IMR-90 (cell line): ENCODE data around the gene RAD52. TPM values are rescaled to one million over a fixed set of nuclear protein-coding genes. Genes with fewer than 3 reads are reported as not detected.

ENCODE experiments used
- ATAC-seq: fragments of 200-7000 bp; cut with Tn5 transposase; 2 replicates; pipeline ENCODE4 v1.9.1; 2020; ENCODE audit warnings: low read depth, mild to moderate bottlenecking, moderate library complexity
- BruUV-seq: library from RNA; stranded (reverse); fragments of 400-500 nt; replicated peaks from 2 replicates; lab custom pipeline; 2021; lab: Mats Ljungman, UMichigan
- CTCF ChIA-PET: fragments of 300-600 bp; formaldehyde crosslinking; extraction: SDS; loops from one replicate; lab custom pipeline; 2021; ENCODE audit warnings: antibody characterized with exemption; lab: Yijun Ruan, JAX
- POLR2A ChIA-PET: fragments of 300-600 bp; sonication (Branson Sonifier 250); formaldehyde crosslinking; loops from one replicate; lab custom pipeline; 2022; ENCODE audit warnings: antibody characterized with exemption; ENCODE audit not compliant: unreplicated experiment; lab: Charles Lee
- DNase-seq: peaks from one replicate; pipeline ENCODE4 v3.0.0; 2013
- H2AFZ ChIP-seq: replicated peaks from 2 replicates; pipeline ENCODE3; 2013; ENCODE audit warnings: low read length, mild to moderate bottlenecking; ENCODE audit not compliant: poor library complexity
- H2AK5ac ChIP-seq: 2 replicates; pipeline ENCODE4 v1.6.1; 2013; ENCODE audit warnings: low read depth, low read length, inconsistent platforms
- H2AK9ac ChIP-seq: replicated peaks from 2 replicates; pipeline ENCODE3; 2013; ENCODE audit warnings: mild to moderate bottlenecking, low read depth, low read length, moderate library complexity; ENCODE audit not compliant: poor library complexity
- H2BK120ac ChIP-seq: 2 replicates; pipeline ENCODE4 v1.6.1; 2013; ENCODE audit warnings: low read depth, low read length, inconsistent platforms
- H2BK15ac ChIP-seq: 3 replicates; pipeline ENCODE4 v1.6.1; 2013; ENCODE audit warnings: low read depth, low read length, inconsistent platforms
- H2BK20ac ChIP-seq: 2 replicates; pipeline ENCODE4 v1.6.1; 2013; ENCODE audit warnings: low read depth, mild to moderate bottlenecking, inconsistent platforms, low read length, moderate library complexity
- H2BK5ac ChIP-seq: 2 replicates; pipeline ENCODE4 v1.6.1; 2013; ENCODE audit warnings: mild to moderate bottlenecking, low read depth, low read length, inconsistent platforms; ENCODE audit not compliant: poor library complexity, severe bottlenecking
- H3K14ac ChIP-seq: replicated peaks from 2 replicates; pipeline ENCODE4 v1.6.1; 2013; ENCODE audit warnings: low read depth, low read length, inconsistent platforms
- H3K18ac ChIP-seq: 2 replicates; pipeline ENCODE4 v1.6.1; 2013; ENCODE audit warnings: low read depth, low read length, control low read depth
- H3K23ac ChIP-seq: 2 replicates; pipeline ENCODE4 v1.6.1; 2013; ENCODE audit warnings: low read depth, low read length, inconsistent platforms
- H3K27ac ChIP-seq: 2 replicates; pipeline ENCODE4 v1.5.1; 2013; ENCODE audit warnings: mild to moderate bottlenecking, control low read depth, low read length; ENCODE audit not compliant: insufficient read depth
- H3K27me3 ChIP-seq: 2 replicates; pipeline ENCODE4 v1.6.1; 2013; ENCODE audit warnings: low read length; ENCODE audit not compliant: control insufficient read depth, insufficient read depth
- H3K36me3 ChIP-seq: 2 replicates; pipeline ENCODE4 v1.6.1; 2013; ENCODE audit warnings: low read length, mixed read lengths; ENCODE audit not compliant: control insufficient read depth, insufficient read depth
- H3K4ac ChIP-seq: 2 replicates; pipeline ENCODE4 v1.6.1; 2013; ENCODE audit warnings: low read depth, low read length, inconsistent platforms
- H3K4me1 ChIP-seq: 2 replicates; pipeline ENCODE4 v1.6.1; 2013; ENCODE audit warnings: low read length, mixed read lengths; ENCODE audit not compliant: control insufficient read depth, insufficient read depth
- H3K4me2 ChIP-seq: 2 replicates; pipeline ENCODE4 v1.6.1; 2013; ENCODE audit warnings: low read depth, mild to moderate bottlenecking, control low read depth, low read length, moderate library complexity
- H3K4me3 ChIP-seq: 2 replicates; pipeline ENCODE4 v1.5.1; 2013; ENCODE audit warnings: low read depth, mild to moderate bottlenecking, control low read depth, low read length, moderate library complexity; ENCODE audit not compliant: insufficient read depth
- H3K56ac ChIP-seq: 2 replicates; pipeline ENCODE4 v1.6.1; 2013; ENCODE audit warnings: low read length, inconsistent platforms; ENCODE audit not compliant: insufficient read depth; ENCODE audit errors: extremely low read depth
- H3K79me1 ChIP-seq, 2 experiments: 2 replicates each; pipeline ENCODE4 v1.6.1; 2013; ENCODE audit warnings: low read length in 2 of 2, inconsistent platforms in 1 of 2, low read depth in 1 of 2
- H3K9ac ChIP-seq: 2 replicates; pipeline ENCODE4 v1.6.1; 2013; ENCODE audit warnings: low read depth, low read length, control low read depth
- H3K9me1 ChIP-seq: 2 replicates; pipeline ENCODE4 v1.6.1; 2013; ENCODE audit warnings: low read length, inconsistent platforms; ENCODE audit not compliant: insufficient read depth
- H3K9me3 ChIP-seq: 2 replicates; pipeline ENCODE4 v1.6.1; 2013; ENCODE audit warnings: low read length; ENCODE audit not compliant: control insufficient read depth, insufficient read depth
- H4K20me1 ChIP-seq: 2 replicates; pipeline ENCODE4 v1.6.1; 2013; ENCODE audit warnings: low read length, inconsistent platforms; ENCODE audit not compliant: insufficient read depth
- H4K5ac ChIP-seq: 2 replicates; pipeline ENCODE4 v1.6.1; 2013; ENCODE audit warnings: mild to moderate bottlenecking, low read depth, low read length, control low read depth
- H4K8ac ChIP-seq, 2 experiments: 2 replicates each; pipeline ENCODE4 v1.6.1; 2013; ENCODE audit warnings: low read depth in 2 of 2, low read length in 2 of 2, control low read depth in 1 of 2, inconsistent platforms in 1 of 2
- H4K91ac ChIP-seq: 2 replicates; pipeline ENCODE4 v1.6.1; 2013; ENCODE audit warnings: low read depth, low read length, inconsistent platforms; ENCODE audit not compliant: insufficient read depth
- BHLHE40 ChIP-seq: fragments of 150-350 bp; IDR thresholded peaks from 2 replicates; pipeline ENCODE4 v1.6.1; 2016; ENCODE audit warnings: mild to moderate bottlenecking, low read depth, low read length
- MAFK ChIP-seq: IDR thresholded peaks from 2 replicates; pipeline ENCODE4 v1.6.1; 2012; ENCODE audit warnings: low read depth, low read length, improper control_type of control experiment
- MAZ ChIP-seq: IDR thresholded peaks from 2 replicates; pipeline ENCODE4 v1.6.1; 2012; ENCODE audit warnings: low read depth, mild to moderate bottlenecking, low read length, improper control_type of control experiment, moderate library complexity, borderline replicate concordance
- RCOR1 ChIP-seq: IDR thresholded peaks from 2 replicates; pipeline ENCODE4 v1.6.1; 2012; ENCODE audit warnings: mild to moderate bottlenecking, low read length, improper control_type of control experiment; ENCODE audit not compliant: insufficient replicate concordance
- dilution Hi-C: fragments of 300-500 bp; cut with HindIII; formaldehyde crosslinking; loops from one replicate; pipeline ENCODE4 v1.14.3; 2018; ENCODE audit warnings: low sequenced_read_pairs; ENCODE audit not compliant: unreplicated experiment
- in situ Hi-C: fragments of 300-500 bp; cut with MboI; formaldehyde crosslinking; loops from 3 replicates; pipeline ENCODE4 v1.14.3; 2019; ENCODE audit warnings: low sequenced_read_pairs, inconsistent platforms, mixed read lengths
- intact Hi-C: fragments of 100-400 bp; cut with micrococcal nuclease; formaldehyde crosslinking; loops from 2 replicates; pipeline ENCODE4 v1.10.0; 2022
- polyA plus RNA-seq, 3 experiments: library from polyadenylated mRNA; depleted of rRNA; stranded (reverse); fragments of >200 nt; gene quantifications; 2 replicates each; pipeline ENCODE4 v1.2.3, GENCODE V29; 2012; ENCODE audit warnings: low replicate concordance in 1 of 3
- total RNA-seq: library from RNA; depleted of rRNA; stranded (reverse); fragments of >200 nt; gene quantifications from 2 replicates; pipeline ENCODE4 v1.2.3, GENCODE V29; 2012

Gene RAD52
- total and polyA plus RNA-seq, 2 of the 4 experiments (the other 2 are of a cell fraction): 10.7 to 11.3 TPM

GRCh38 chr12:946212-946611 lies 3.3 kb downstream of the RAD52 start:
- ChIA-PET POLR2A (no interaction called here), CTCF (interaction anchor here (0.5 to 0.6 kb wide), 2 partner anchors 40 to 806 kb away, joined by 3 read pairs; no protein-coding TSS in a partner anchor)
- Histone ChIP-seq H4K20me1 (0 out of 2 replicates have a peak, but pooled peaks cover 5% of the 10 kb centered on the region), H3K14ac (no peak overlapping the region), H3K23ac (no peak overlapping the region), H3K27ac (no peak overlapping the region), H4K5ac (no peak overlapping the region), H3K4me2 (peak overlapping the region; percentile 13; the same call in 1 of the 2 replicates), H3K56ac (no peak overlapping the region), H2BK15ac (no peak overlapping the region), H3K4ac (no peak overlapping the region), H3K79me1 (peaks cover 14 to 58% of the 10 kb centered on the region in 2 experiments), H2AFZ (no peak overlapping the region), H3K36me3 (no peaks in the 10 kb centered on the region), H3K9me3 (no peaks in the 10 kb centered on the region), H3K9me1 (0 out of 2 replicates have a peak, but pooled peaks cover 2% of the 10 kb centered on the region), H3K18ac (no peak overlapping the region), H2BK5ac (no peak overlapping the region), H3K4me3 (no peak overlapping the region), H2BK20ac (no peak overlapping the region), H2BK120ac (no peak overlapping the region), H4K91ac (no peak overlapping the region), H3K4me1 (peaks cover 4% of the 10 kb centered on the region), H4K8ac (no peak overlapping the region), H2AK5ac (no peak overlapping the region), H3K9ac (no peak overlapping the region), H3K27me3 (no peaks in the 10 kb centered on the region), H2AK9ac (no peak overlapping the region)
- intact Hi-C loops (loop anchor here (10.0 kb wide), 1 partner anchor 149 kb away; no protein-coding TSS in a partner anchor), dilution Hi-C loops (no loop called here), in situ Hi-C loops (no loop called here)
- DNase-seq (peak; percentile 42), ATAC-seq (no peak)
- TF ChIP-seq MAFK: no peak
- TF ChIP-seq MAZ: no peak
- no peak for TF ChIP-seq RCOR1
- no peak for TF ChIP-seq BHLHE40
- BruUV-seq: no TSS peak
